HepG2 (cell line): ENCODE data around the gene YAP1. TPM values are rescaled to one million over a fixed set of nuclear protein-coding genes. Genes with fewer than 3 reads are reported as not detected.

ENCODE experiments used
- ATAC-seq: fragments of 200-7000 bp; cut with Tn5 transposase; 3 replicates; pipeline ENCODE4 v1.9.1; 2020; ENCODE audit warnings: mild to moderate bottlenecking, moderate library complexity
- BruUV-seq: library from RNA; stranded (reverse); fragments of 400-500 nt; replicated peaks from 2 replicates; lab custom pipeline; 2021; lab: Mats Ljungman, UMichigan
- CTCF ChIA-PET: fragments of 300-600 bp; formaldehyde crosslinking; extraction: SDS; loops from one replicate; lab custom pipeline; 2021; ENCODE audit warnings: low total read pairs, inconsistent platforms, low intra/inter-chr PET ratio; lab: Yijun Ruan, JAX
- POLR2A ChIA-PET: fragments of 350-600 bp; sonication (Branson Sonifier 250); formaldehyde crosslinking; loops from one replicate; lab custom pipeline; 2020; ENCODE audit warnings: antibody characterized with exemption, inconsistent platforms; lab: Yijun Ruan, JAX
- DNase-seq: peaks from one replicate; pipeline ENCODE4 v3.0.0-alpha.2; 2015; ENCODE audit warnings: low spot score
- FAIRE-seq: peaks from 3 replicates; lab custom pipeline; 2011; peaks lifted over from hg19 to GRCh38; lab: Jason Lieb, UNC
- H2AFZ ChIP-seq: one replicate; pipeline ENCODE4 v1.6.1; 2011; ENCODE audit warnings: low read length, inconsistent platforms
- H3K27ac ChIP-seq: fragments of 300-600 bp; 3 replicates; pipeline ENCODE4 v1.8.0; 2011; ENCODE audit warnings: mixed run types, mild to moderate bottlenecking, mixed read lengths, low read length, inconsistent platforms; ENCODE audit not compliant: insufficient read depth; ENCODE audit errors: extremely low read length
- H3K27me3 ChIP-seq, 2 experiments: fragments of 200-600 bp in 1 of 2; 2 replicates in 1 of 2; 3 replicates in 1 of 2; pipeline versions ENCODE4 v1.6.0 to v1.8.0; 2011; ENCODE audit warnings: low read length in 2 of 2, mild to moderate bottlenecking in 2 of 2, moderate library complexity in 2 of 2, inconsistent platforms in 1 of 2; ENCODE audit not compliant: insufficient read depth in 2 of 2, control insufficient read depth in 1 of 2
- H3K36me3 ChIP-seq, 2 experiments: fragments of 200-600 bp in 1 of 2; replicated peaks in 1 of 2; 2 replicates in 1 of 2; 3 replicates in 1 of 2; pipeline versions ENCODE4 v1.5.1 to v1.8.0; 2011; ENCODE audit warnings: low read length in 2 of 2, inconsistent platforms in 1 of 2; ENCODE audit not compliant: insufficient read depth in 2 of 2, control insufficient read depth in 1 of 2
- H3K4me1 ChIP-seq: 2 replicates; pipeline ENCODE4 v1.5.1; 2012; ENCODE audit warnings: low read length, inconsistent platforms; ENCODE audit not compliant: insufficient read depth
- H3K4me2 ChIP-seq: 2 replicates; pipeline ENCODE4 v1.6.0; 2011; ENCODE audit warnings: low read depth, low read length, inconsistent platforms
- H3K4me3 ChIP-seq, 3 experiments: fragments of 200-600 bp in 1 of 3; sonication (generic), shearing (Covaris generic) in 1 of 3; replicated peaks in 1 of 3; 2 replicates each; pipeline ENCODE4 v1.5.1; 2011 to 2016; ENCODE audit warnings: low read length in 3 of 3, inconsistent platforms in 2 of 3, low read depth in 2 of 3, mild to moderate bottlenecking in 2 of 3, control low read depth in 1 of 3, mixed read lengths in 1 of 3; ENCODE audit not compliant: insufficient read depth in 1 of 3
- H3K79me2 ChIP-seq: one replicate; pipeline ENCODE4 v1.6.1; 2011; ENCODE audit warnings: low read length, inconsistent platforms; ENCODE audit not compliant: insufficient read depth
- H3K9ac ChIP-seq: 2 replicates; pipeline ENCODE4 v1.6.0; 2011; ENCODE audit warnings: mild to moderate bottlenecking, low read depth, low read length, inconsistent platforms; ENCODE audit not compliant: insufficient read depth
- H3K9me3 ChIP-seq: 2 replicates; pipeline ENCODE4 v1.5.1; 2012; ENCODE audit warnings: mild to moderate bottlenecking, low read length
- H4K20me1 ChIP-seq: 2 replicates; pipeline ENCODE4 v1.6.0; 2011; ENCODE audit warnings: inconsistent platforms, mild to moderate bottlenecking, low read length, moderate library complexity; ENCODE audit not compliant: insufficient read depth
- CSRNP2 ChIP-seq: sonication (generic); formaldehyde crosslinking; conservative IDR thresholded peaks from 2 replicates; pipeline ENCODE4 v1.8.0; 2022; ENCODE audit warnings: low read depth, missing genetic modification reagents
- HMGA1 ChIP-seq: sonication (generic); formaldehyde crosslinking; conservative IDR thresholded peaks from 2 replicates; pipeline ENCODE4 v1.4.0; 2020; ENCODE audit warnings: missing genetic modification reagents
- KLF13 ChIP-seq: sonication (generic); formaldehyde crosslinking; IDR thresholded peaks from 2 replicates; pipeline ENCODE4 v1.4.0; 2020; ENCODE audit warnings: mild to moderate bottlenecking, missing genetic modification reagents
- PBX3 ChIP-seq: sonication (generic); formaldehyde crosslinking; IDR thresholded peaks from 2 replicates; pipeline ENCODE4 v1.8.1; 2023; ENCODE audit warnings: missing genetic modification reagents, inconsistent platforms, borderline replicate concordance
- SNAPC4 ChIP-seq: sonication (generic); formaldehyde crosslinking; IDR thresholded peaks from 2 replicates; pipeline ENCODE4 v1.4.0; 2020; ENCODE audit warnings: mild to moderate bottlenecking, missing genetic modification reagents
- WGBS: methylation state at CpG from one replicate; pipeline ENCODE4 v1.1.6; 2017; ENCODE audit warnings: low lambda C conversion rate; 5-methylcytosine and 5-hydroxymethylcytosine counted together
- in situ Hi-C: cut with HindIII; loops from 2 replicates; pipeline ENCODE4 v1.10.0; 2017; ENCODE audit warnings: low pct_unique_long_range_greater_than_20kb; ENCODE audit not compliant: extremely low pct_ligation_motif_present
- intact Hi-C: fragments of 100-400 bp; cut with micrococcal nuclease; formaldehyde crosslinking; loops from one replicate; pipeline ENCODE4 v1.10.0; 2022; ENCODE audit not compliant: unreplicated experiment
- polyA plus RNA-seq, 8 experiments: library from polyadenylated mRNA; depleted of rRNA in 3 of 8; stranded (reverse) in 7 of 8; unstranded in 1 of 8; fragments of >200 nt; fragmentation: Illumina TruSeq in 4 of 8; extraction: Trizol in 4 of 8; gene quantifications; 2 replicates each; pipeline versions ENCODE4 v1.2.1 to v1.2.3, GENCODE V29; 2011 to 2016; ENCODE audit warnings: low read depth in 4 of 8, missing spikeins in 1 of 8, mixed read lengths in 1 of 8; ENCODE audit not compliant: insufficient read depth in 1 of 8
- total RNA-seq, 5 experiments: library from RNA; depleted of rRNA; stranded (reverse); fragments of >200 nt; fragmentation: Illumina TruSeq; extraction: Trizol; gene quantifications; 2 replicates each; pipeline ENCODE4 v1.2.3, GENCODE V29; 2016; ENCODE audit warnings: low read depth in 1 of 5
- TF ChIP-seq, protein P1 (sequence below): sonication (generic); formaldehyde crosslinking; IDR thresholded peaks from 2 replicates; pipeline ENCODE4 v1.4.0; 2020; ENCODE audit warnings: mild to moderate bottlenecking, missing genetic modification reagents

The YAP1 gene
- total and polyA plus RNA-seq, 2 of the 13 experiments (the other 11 are each of a cell fraction or from before 2014, with no cell fraction given), result 59.5 to 91.0 TPM

DNA sequence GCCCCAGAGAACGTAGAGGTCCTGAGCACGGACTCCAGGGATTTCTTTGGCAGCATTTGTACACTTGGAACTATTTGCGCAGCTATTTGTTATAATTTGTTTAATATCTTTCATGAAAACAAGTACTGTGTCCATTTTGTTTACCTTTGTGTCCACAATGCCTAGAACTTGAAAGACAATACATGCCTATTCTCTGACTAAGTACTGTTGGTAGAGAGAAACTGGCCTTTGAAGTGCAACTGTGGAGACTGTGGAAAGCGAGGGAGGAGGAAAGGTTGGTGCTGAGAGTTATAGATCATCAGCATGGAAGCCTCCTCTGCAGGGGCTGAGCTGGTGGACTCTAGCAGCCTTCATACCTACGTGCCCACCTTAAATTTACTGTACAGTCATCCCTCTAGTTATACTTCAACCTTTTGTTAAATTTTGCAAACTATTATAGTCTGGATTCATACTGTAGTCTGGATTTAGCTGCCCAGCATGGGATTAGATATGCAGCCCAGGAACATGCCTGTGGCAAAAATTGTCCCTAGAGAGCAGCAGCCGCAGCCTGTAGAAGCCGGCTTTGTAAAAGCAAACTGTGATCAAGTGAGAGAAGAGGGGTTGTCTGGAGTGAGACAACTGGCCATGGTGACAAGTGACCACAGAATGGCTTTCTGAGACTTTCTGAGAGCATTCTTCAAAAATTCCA lies 24.2 kb upstream of the YAP1 start (continued):
- no peak for TF ChIP-seq SNAPC4
- TF ChIP-seq, all 625 proteins: peak for 56

DNA sequence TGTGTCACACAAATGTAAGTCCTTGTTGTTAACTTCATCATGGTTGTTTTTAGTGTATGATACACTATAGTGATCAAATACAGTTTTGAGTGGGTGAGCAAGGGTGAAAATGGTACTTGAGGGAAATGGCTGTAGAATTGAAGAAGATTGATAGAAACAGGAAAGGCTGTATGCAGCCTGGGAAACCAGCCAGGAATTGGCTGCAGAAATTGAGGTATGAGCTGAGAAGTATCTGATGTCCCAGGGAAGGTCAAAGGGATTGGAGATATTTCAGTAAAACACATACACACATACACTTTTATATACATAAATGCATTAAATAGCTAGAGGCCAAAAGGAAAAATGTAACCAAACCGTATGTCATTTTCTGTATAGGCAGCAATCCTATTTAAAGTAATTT lies 13.1 kb upstream of the YAP1 start:
- FAIRE-seq, result no peak

More for the DNA sequence above, 13.1 kb upstream of the YAP1 start:
- Histone ChIP-seq H3K9ac (no peak overlapping the region), H3K36me3 (no peaks in the 10 kb centered on the region), H3K79me2 (no peaks in the 10 kb centered on the region), H2AFZ (no peak overlapping the region), H3K4me3 (no peak overlapping the region), H3K27me3 (no peaks in the 10 kb centered on the region; a peak in 1 of 5 replicates), H3K4me1 (no peaks in the 10 kb centered on the region), H3K27ac (no peak overlapping the region), H4K20me1 (no peaks in the 10 kb centered on the region), H3K9me3 (no peaks in the 10 kb centered on the region), H3K4me2 (no peak overlapping the region)
- intact Hi-C loops (no loop called here), in situ Hi-C loops (no loop called here)
- ChIA-PET POLR2A (no interaction called here), CTCF (no interaction called here)
- WGBS, result 78% methylated on average over 1 of the region's 1 CpG
- no peak for DNase-seq
- no peak for ATAC-seq
- no TSS peak for BruUV-seq
- TF ChIP-seq, protein P1, sequence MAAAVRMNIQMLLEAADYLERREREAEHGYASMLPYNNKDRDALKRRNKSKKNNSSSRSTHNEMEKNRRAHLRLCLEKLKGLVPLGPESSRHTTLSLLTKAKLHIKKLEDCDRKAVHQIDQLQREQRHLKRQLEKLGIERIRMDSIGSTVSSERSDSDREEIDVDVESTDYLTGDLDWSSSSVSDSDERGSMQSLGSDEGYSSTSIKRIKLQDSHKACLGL (CRISPR knock-in tag), result no peak
- no peak for TF ChIP-seq HMGA1 (CRISPR knock-in tag)
- no peak for TF ChIP-seq PBX3 (CRISPR knock-in tag)
- TF ChIP-seq KLF13 (CRISPR knock-in tag), result no peak
- no peak for TF ChIP-seq CSRNP2 (CRISPR knock-in tag)
